A673 (cell line): ENCODE results near the gene GBP5.

Experiments used
- CTCF ChIP-seq: fragments of 300-800, 200-600 bp; sonication (generic); conservative IDR thresholded peaks from 2 replicates; pipeline ENCODE4 v1.5.1; 2017; ENCODE audit warnings: low read depth, mild to moderate bottlenecking, antibody characterized with exemption, low read length, moderate library complexity, mixed read lengths
- EZH2 ChIP-seq: fragments of 200-600 bp; sonication (generic); IDR thresholded peaks from 2 replicates; pipeline ENCODE4 v1.6.1; 2017; ENCODE audit warnings: borderline replicate concordance, low read depth, mild to moderate bottlenecking, mixed read lengths, antibody characterized with exemption, low read length; ENCODE audit not compliant: poor library complexity, severe bottlenecking

GRCh38 chr1:89269277-89269676, 3.4 kb downstream of the GBP5 start:
- no peak for TF ChIP-seq EZH2
- no peak for TF ChIP-seq CTCF
